KMS-11 (cell line): ENCODE results near the gene EPHA7.

ENCODE experiments used
- H2AFZ ChIP-seq: fragments of 200-600 bp; sonication (generic); 2 replicates; pipeline ENCODE4 v1.6.1; 2016; ENCODE audit warnings: antibody characterized with exemption, mixed run types, low read depth
- H3K27ac ChIP-seq: fragments of 200-600 bp; sonication (generic); 2 replicates; pipeline ENCODE4 v1.6.1; 2016; ENCODE audit warnings: mild to moderate bottlenecking, mixed run types
- H3K27me3 ChIP-seq: fragments of 200-600 bp; sonication (generic); 2 replicates; pipeline ENCODE4 v1.6.1; 2017; ENCODE audit warnings: mild to moderate bottlenecking, low read depth, mixed run types, moderate library complexity; ENCODE audit not compliant: insufficient read depth
- H3K36me3 ChIP-seq: fragments of 200-600 bp; sonication (generic); 2 replicates; pipeline ENCODE4 v1.6.1; 2017; ENCODE audit warnings: mild to moderate bottlenecking, mixed run types; ENCODE audit not compliant: insufficient read depth
- H3K4me1 ChIP-seq: fragments of 200-600 bp; sonication (generic); 2 replicates; pipeline ENCODE4 v1.6.1; 2016; ENCODE audit warnings: mild to moderate bottlenecking, low read depth, mixed run types; ENCODE audit not compliant: poor library complexity, severe bottlenecking
- H3K4me2 ChIP-seq: fragments of 200-600 bp; sonication (generic); 2 replicates; pipeline ENCODE4 v1.7.0; 2016; ENCODE audit warnings: mild to moderate bottlenecking, mixed run types
- H3K4me3 ChIP-seq: fragments of 200-600 bp; sonication (generic); IDR thresholded peaks from 2 replicates; pipeline ENCODE4 v1.6.1; 2017; ENCODE audit warnings: low read depth, low read length, mixed read lengths; ENCODE audit not compliant: insufficient read depth
- H3K79me2 ChIP-seq: fragments of 200-600 bp; sonication (generic); 2 replicates; pipeline ENCODE4 v1.6.1; 2016; ENCODE audit warnings: low read depth, mixed run types; ENCODE audit not compliant: insufficient read depth
- H3K9ac ChIP-seq: fragments of 200-600 bp; sonication (generic); 2 replicates; pipeline ENCODE4 v1.6.1; 2016; ENCODE audit warnings: mild to moderate bottlenecking, mixed run types
- H4K20me1 ChIP-seq: fragments of 200-600 bp; sonication (generic); 2 replicates; pipeline ENCODE4 v1.6.1; 2016; ENCODE audit warnings: mild to moderate bottlenecking, mixed run types; ENCODE audit not compliant: insufficient read depth
- TF ChIP-seq, protein P1 (sequence below): fragments of 200-600 bp; sonication (generic); conservative IDR thresholded peaks from 2 replicates; pipeline ENCODE4 v1.6.1; 2017; ENCODE audit warnings: low read depth, mild to moderate bottlenecking, antibody characterized with exemption, low read length, moderate library complexity, mixed read lengths

Gene EPHA7

DNA sequence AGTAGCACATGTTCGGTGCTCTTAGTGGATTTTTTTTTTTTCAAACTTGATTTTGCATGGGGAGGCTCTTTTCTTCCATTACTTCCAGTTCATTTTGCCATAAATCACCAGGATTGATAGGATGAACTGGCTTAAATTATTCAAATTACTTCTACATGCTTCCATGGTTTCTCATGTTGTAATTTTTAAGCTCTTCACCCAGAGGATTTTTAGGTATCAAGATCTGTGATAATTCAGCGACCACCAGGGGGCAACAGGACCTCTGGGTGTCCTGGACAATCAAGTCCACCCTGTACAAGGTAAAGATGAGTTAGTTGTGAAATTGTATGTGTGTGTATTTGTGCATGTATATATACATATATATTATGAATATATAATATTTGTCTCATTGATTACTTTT is 4.2 kb upstream of the EPHA7 start:
- Histone ChIP-seq H3K4me3 (no peak overlapping the region), H3K27me3 (no peaks in the 10 kb centered on the region), H3K4me2 (no peak overlapping the region), H2AFZ (no peak overlapping the region), H3K79me2 (no peaks in the 10 kb centered on the region), H3K4me1 (no peaks in the 10 kb centered on the region), H3K9ac (no peak overlapping the region), H3K36me3 (no peaks in the 10 kb centered on the region), H3K27ac (no peak overlapping the region), H4K20me1 (no peaks in the 10 kb centered on the region)
- TF ChIP-seq, protein P1, sequence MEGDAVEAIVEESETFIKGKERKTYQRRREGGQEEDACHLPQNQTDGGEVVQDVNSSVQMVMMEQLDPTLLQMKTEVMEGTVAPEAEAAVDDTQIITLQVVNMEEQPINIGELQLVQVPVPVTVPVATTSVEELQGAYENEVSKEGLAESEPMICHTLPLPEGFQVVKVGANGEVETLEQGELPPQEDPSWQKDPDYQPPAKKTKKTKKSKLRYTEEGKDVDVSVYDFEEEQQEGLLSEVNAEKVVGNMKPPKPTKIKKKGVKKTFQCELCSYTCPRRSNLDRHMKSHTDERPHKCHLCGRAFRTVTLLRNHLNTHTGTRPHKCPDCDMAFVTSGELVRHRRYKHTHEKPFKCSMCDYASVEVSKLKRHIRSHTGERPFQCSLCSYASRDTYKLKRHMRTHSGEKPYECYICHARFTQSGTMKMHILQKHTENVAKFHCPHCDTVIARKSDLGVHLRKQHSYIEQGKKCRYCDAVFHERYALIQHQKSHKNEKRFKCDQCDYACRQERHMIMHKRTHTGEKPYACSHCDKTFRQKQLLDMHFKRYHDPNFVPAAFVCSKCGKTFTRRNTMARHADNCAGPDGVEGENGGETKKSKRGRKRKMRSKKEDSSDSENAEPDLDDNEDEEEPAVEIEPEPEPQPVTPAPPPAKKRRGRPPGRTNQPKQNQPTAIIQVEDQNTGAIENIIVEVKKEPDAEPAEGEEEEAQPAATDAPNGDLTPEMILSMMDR: peak; percentile 45

DNA sequence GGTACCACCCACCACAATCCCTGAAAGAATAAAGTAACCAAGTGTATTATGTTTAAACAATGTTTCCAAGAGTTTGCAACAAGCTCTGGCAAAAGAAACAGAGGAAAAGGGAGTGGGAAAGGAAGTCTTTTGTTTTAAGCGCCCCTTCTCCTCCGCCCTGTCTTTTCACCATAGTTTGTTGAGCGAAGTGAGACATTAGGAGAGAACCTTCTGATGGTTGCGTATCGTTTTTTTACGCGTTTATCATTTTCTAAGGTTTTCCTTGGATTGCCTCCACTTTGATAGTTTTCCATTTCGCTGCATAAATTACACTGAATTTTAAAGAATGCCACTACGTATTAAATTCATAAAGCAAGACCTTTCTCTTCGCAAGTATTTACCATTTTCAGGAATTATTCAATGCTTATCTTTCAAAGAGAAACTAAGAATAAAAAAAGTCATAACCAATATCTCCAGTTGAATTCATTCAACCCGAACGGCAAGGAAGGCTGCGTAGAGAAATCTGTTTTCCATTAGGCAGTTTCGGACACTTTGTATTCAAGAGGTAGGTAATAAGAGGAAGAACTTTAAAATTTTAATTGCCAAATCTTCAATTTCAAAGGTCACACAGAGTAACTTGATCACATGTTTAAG is 920 bp upstream of the EPHA7 start:
- H2AFZ ChIP-seq: peak overlapping the region; percentile 68
- TF ChIP-seq, protein P1: no peak
- peaks cover 4% of the 10 kb centered on the region for H3K4me1 ChIP-seq
- no peak overlapping the region for H3K4me3 ChIP-seq
- no peak overlapping the region for H3K27ac ChIP-seq
- H3K9ac ChIP-seq: no peak overlapping the region
- H3K79me2 ChIP-seq: no peaks in the 10 kb centered on the region
- no peaks in the 10 kb centered on the region for H3K36me3 ChIP-seq
- H3K4me2 ChIP-seq: peak overlapping the region; percentile 76
- H3K27me3 ChIP-seq: no peaks in the 10 kb centered on the region
- no peaks in the 10 kb centered on the region for H4K20me1 ChIP-seq

DNA sequence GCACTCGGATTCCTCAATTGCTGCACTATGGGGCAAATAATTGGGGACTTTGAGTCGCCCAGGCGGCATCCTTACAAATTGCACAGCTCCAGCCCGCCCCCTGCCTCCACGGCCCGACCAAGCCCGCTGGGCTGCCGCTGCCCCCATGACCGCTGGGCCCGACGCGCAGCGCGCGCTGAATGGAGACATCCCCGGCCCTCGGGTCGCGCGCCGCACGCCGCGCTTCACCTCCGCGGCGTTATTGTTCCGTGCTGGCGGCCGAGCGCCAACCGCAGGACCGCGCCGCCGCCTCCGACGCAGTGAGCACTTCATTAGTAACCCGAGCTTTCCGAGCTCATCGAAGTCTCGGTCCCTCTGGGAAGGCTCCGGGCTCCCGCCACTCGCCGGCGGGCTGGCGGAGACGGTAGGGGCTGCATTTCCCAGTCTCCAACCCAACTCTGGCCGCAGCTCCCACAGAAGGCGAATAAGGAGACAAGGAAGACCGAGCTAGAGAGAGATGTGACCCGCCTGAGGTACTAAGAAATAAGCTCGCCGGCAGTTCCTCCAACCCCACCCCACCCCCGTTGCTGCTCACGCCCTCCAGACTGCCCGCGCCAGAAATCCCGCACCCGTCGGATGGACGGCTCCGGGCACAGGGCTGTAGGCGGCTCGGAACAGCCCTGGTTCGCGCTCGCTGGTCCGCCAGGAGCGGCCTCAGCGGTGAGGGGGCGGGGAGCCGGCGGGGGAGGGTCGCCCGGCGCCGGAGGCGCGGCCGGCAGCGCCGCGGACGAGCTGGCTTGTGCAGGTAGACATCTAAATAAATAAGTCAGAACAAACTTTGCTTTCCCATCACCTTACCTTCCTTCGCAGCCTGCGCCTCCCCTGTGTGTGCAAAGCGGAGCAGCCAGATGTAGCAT is 703 bp downstream of the EPHA7 start:
- Histone ChIP-seq H2AFZ (peak overlapping the region; percentile 68), H3K36me3 (no peaks in the 10 kb centered on the region), H3K27ac (no peak overlapping the region), H3K79me2 (no peaks in the 10 kb centered on the region), H4K20me1 (no peaks in the 10 kb centered on the region), H3K4me2 (peak overlapping the region; percentile 76), H3K4me3 (no peak overlapping the region), H3K4me1 (peaks cover 4% of the 10 kb centered on the region), H3K9ac (no peak overlapping the region), H3K27me3 (no peaks in the 10 kb centered on the region)
- TF ChIP-seq, protein P1: no peak

DNA sequence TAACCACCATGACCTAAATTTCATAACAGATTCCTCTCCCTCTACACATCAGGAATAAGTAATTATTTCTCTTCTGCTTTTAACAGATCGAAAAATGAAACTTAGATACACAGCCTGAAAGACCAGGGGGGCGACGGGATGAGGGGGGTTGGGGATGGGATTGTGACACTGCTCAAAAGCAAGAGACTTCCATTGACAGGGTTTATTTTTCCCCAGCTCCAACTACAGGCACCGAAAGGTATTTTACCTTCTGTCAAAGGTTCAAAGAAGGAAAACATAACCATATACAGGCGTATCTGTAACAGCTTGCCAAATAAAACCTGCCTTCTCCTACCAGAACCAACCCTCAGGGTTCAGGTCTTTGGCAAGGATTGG is 1.3 kb downstream of the EPHA7 start:
- Histone ChIP-seq H2AFZ (peak overlapping the region; percentile 79; the same call in 1 of the 2 replicates), H3K4me3 (no peak overlapping the region), H3K4me2 (peak overlapping the region; percentile 76)

More for the DNA sequence above, 1.3 kb downstream of the EPHA7 start:
- Histone ChIP-seq H3K4me1 (peaks cover 4% of the 10 kb centered on the region), H4K20me1 (no peaks in the 10 kb centered on the region), H3K27me3 (no peaks in the 10 kb centered on the region), H3K9ac (no peak overlapping the region), H3K27ac (no peak overlapping the region), H3K36me3 (no peaks in the 10 kb centered on the region), H3K79me2 (no peaks in the 10 kb centered on the region)
- TF ChIP-seq, protein P1: no peak
